ENCODE measurements around the gene AUP1.
"Not testable (repeated sequence)": the region's sequence is repeated elsewhere in the genome, so short reads cannot be mapped to it uniquely, and the experiment has no call there.

AUP1 gene, protein sequence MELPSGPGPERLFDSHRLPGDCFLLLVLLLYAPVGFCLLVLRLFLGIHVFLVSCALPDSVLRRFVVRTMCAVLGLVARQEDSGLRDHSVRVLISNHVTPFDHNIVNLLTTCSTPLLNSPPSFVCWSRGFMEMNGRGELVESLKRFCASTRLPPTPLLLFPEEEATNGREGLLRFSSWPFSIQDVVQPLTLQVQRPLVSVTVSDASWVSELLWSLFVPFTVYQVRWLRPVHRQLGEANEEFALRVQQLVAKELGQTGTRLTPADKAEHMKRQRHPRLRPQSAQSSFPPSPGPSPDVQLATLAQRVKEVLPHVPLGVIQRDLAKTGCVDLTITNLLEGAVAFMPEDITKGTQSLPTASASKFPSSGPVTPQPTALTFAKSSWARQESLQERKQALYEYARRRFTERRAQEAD

DNA sequence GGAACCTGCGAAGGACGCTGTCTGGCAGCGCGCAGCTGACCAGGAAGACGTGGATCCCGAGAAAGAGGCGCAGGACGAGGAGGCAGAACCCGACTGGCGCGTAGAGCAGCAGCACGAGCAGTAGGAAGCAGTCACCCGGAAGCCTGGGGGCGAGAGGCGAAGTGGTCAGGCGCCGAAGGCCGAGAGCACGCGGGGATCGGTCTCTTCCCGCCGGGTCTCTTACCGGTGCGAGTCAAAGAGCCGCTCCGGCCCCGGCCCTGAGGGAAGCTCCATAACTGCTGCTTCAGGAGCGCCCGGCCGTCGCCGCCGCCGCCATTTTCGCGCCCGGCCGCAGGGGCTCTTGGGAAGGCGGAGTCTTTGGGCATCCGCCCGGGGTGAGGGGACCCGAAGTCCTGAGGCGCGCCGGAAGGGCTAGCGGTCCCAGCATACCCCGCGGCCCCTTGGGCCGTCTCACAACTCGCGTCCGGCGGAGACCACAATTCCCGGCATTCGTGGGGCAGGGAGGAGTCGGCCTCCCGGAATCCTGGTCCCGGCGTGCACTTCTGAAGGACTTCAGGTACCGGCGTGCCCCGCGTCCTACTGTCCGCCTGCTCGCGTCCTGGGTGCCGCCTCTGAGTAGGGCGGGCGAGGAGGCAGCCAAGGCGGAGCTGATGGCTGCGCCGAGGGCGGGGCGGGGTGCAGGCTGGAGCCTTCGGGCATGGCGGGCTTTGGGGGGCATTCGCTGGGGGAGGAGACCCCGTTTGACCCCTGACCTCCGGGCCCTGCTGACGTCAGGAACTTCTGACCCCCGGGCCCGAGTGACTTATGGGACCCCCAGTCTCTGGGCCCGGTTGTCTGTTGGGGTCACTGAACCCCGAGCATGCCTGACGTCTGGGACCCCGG lies at the start of gene AUP1, which contains the start of gene HTRA2:
AUP1 (minus strand) TSS at position 350 of the 882 bp plus-strand sequence; CDS start at position 273, 77 bp downstream.
HTRA2 (plus strand) TSS at position 577 of the 882 bp plus-strand sequence; CDS start at position 651, 74 bp downstream.
- peak; percentile 97 for DNase-seq

DNA sequence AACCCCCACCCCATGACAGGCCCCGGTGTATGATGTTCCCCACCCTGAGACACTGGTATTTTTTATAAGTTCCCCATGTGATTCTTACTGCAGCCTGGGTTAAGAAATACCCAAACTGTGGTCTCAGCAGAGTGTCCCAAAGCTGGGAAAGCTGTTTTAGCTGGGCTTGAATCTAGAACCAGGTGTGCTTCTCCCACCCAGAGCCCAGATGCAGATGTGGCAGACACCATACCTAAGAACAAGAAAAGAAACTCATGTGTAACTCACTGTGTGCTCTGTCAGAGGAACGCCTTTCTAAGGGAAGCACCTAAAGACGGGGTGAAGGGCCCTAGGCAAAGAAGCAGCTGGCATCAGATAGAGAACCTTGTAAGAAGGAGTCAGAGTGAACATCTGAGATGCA lies 48.9 kb upstream of the AUP1 start:
- DNase-seq, result no peak

DNA sequence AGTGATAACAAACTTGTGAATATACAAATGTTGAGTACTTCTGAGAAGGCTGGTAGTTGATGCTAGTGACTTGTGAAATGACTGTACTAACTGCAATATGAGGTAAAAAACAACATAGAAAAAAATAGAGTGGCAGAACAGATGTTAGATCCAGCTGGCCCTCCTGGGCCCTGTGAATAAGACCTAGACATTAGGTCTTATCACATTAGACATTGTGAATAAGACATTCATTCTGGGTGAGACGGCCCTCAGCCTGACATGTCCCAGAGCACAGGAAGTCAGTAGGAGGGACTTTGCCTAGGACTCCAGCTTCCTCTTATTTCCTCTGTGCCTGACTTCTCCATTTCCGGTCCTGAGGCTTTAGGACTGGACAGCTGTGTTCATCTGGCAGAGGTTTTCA lies 47.9 kb upstream of the AUP1 start:
- no peak for DNase-seq

DNA sequence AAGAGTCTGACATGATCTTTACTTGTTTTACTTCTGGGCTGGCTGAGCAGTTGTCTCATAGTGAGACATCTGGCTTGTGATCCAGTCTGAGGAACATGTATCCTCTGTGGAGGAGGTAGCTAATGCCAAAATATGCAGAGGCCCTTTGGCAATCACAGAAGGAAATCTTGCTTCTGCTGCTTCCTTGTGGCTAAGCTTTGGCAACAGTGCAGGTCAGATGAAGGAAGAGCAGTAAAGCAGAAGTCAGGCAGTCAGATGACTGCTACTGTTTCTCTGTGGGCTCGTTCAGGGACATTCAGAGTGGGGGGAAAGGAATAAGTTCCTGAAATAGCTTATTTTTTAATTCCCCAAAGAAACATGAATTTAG lies 47.3 kb upstream of the AUP1 start:
- DNase-seq, result no peak

DNA sequence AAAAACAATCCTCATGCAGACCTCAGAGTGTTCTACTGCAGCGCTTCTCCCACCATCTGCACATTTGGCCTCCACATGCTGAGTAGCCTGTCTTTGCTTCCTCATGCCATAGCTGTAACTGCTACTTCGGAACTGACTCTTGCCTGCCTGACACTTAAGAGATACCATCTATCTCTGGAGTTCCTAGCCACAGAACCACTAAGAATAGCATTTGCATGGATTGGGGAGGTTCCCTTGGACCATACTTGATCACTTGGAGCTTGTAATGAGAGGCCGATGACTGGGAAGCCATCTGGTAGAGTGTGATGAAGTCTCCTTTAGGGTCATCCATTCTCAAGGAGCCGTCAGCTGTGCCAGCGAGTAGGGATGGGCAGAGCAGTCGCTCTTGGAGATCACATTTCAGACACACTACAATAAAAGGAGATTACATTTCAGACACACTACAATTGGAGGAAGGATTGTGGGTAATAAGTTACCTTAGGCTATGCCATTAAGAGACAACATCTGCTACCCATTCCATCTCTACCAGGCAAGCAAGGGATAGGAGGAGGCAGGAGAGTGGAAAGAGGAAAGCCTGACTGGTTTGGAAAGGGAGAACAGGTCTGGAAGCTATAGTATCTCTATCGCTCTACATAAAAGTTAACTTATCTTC lies 46.8 kb upstream of the AUP1 start:
- no peak for DNase-seq

DNA sequence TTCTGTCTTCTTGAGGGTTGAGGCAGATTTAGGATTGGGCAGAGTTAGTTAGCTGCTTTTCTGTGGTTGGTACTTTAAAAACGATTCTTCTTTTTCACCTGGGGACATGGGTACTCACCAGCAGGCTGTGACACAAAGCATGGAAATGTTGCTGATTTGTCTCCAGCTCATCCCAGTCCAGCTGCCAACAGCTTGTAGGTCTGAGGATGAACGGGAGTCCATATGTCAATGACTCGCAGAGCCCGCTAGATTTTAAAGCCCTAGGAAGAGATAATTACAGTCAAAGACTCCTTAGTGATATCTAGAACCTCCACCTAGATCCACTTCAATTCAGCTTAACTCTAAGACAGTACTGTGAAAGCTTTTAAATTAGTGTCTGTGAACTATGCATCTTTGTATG lies 45.8 kb upstream of the AUP1 start:
- no peak for DNase-seq

DNA sequence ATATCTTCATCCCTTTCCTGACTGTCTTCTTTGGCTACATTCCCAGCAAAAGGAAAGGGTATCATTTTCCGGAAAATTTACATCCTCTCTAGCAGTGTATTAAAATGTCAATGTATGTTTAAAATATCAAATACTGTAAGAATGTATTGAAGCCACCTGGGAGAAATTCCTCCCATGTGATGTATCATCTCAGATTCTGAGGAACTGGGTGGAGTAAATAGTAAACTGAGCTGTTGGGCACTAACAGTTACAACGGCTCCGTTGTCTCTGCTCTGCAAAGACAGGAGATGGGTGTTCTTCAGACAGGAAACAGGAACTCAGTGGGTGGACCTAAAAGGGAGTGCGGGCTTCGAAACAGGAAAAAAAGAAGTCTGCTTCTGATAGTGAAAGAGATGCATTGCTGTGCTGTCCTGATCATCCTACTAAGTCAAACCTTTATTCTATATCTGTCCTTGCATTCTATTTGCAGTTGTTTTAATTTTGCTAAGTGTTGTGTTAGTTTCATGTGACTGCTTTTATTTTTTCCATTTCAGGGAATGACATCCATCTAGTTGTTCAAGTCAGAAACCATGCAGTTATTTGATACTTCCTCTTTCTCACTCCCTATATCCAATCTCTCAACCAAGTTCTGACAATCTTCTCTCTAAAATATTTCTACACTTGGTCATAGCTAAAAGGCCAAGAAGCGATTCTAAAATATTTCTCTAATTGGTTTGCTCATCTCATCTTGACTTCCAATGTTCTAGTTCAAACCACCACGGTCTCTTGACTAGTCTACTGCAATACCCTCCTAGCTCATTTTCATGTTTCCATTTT lies 44.4 kb upstream of the AUP1 start:
- no peak for DNase-seq

DNA sequence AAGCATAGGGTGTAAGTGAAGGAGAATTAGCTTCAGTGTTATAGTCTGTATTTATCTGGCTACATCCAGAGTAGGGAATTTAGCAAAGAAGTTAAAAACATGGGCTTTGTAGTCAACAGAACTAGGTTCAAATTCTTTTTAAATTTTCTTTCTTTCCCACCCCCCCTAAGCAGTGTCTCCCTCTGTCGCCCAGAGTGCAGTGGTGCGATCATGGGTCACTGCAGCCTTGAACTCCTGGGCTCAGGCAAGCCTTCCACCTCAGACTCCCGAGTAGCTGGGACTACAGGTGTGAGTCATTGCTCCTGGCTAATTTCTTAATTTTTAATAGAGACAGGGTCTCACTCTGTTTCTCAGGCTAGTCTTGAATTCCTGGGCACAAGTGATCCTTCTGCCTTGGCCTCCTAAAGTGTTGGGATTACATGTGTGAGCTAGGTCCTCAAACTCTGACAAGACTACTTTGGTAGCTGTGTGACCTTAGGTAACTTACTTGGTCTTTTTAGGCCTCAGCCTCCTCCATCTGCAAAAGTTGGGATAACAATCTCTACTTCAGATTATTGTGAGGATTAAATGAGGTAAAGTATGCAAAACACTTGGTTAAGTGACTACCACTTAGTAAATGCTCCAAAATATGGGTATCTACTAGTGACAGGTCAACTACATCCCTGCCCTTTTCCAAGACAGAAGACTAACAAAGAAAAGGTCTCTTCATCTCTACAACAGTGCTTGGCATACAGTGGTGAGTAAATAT lies 42.8 kb upstream of the AUP1 start:
- no peak for DNase-seq

DNA sequence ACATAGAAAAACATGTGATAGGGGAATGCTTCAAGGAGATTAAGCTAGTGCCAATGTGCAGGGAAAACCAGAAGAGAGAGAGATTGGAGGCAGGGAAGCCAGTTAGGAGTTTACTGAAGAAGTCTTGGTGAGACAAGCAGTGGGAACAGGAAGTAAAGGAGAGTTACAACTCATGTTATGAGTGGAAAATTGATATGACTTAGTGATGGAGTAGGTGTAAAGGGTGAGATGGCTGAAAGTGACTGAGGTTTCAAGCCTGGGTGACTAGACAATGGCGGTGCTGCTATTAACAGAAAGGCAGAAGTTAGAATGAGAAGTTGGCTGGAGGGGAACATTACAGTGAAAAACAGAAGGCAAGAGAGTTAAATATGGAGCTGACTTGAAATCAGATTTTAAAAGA lies 41.6 kb upstream of the AUP1 start:
- DNase-seq, result no peak

DNA sequence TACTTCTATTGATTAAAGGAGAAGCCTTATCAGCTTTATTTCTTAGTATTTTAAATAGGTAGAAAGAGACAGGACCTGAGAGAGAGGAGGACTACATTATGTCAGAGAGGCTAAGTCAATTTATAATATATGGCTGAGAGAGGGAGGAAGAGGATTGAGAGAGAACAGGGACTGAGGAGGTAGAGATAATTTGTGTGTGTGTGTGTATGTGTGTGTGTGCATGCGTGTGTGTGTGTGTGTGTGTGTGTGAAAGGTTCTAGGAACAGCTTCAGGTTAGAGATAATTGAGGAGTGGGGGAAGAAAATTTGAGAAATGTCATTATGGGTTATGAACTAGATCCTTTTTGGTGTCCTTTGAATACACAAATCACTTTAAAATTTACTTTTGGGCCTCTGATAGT lies 40.2 kb upstream of the AUP1 start:
- DNase-seq, result no peak

DNA sequence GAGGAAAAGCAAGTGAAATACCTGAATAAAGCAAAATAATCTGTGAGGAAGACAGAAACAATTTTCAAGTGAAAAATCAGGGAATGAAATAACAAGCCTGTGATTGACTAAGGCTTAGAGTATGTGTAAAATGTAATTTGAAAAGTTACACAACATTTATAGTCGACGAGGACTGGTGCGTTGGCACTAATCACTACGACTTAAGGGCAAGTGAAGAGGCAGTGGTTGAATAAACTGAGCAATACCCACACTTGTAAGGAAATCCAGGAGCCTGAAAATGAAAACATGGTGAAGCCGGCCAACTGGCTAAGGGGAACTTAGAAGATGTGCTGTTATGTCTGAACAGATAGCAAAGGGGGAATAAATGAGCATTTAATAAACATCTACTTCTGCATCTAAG lies 38.4 kb upstream of the AUP1 start:
- DNase-seq, result no peak

DNA sequence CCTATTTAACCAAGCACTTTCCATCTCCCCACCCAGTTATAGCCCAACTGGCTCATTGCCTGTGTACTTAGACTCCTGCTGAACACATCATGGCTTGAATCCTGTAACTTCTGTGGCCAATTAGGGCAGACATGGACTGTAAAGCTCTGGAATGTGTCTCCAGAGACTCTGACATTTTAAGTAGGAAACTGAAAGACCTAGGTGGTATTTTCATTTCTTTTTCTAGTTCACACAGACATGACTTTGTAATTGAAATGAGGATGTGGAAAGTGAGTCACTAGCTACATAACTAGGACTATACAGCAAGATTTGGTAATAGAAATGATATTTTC lies 37.2 kb upstream of the AUP1 start:
- DNase-seq, result no peak

DNA sequence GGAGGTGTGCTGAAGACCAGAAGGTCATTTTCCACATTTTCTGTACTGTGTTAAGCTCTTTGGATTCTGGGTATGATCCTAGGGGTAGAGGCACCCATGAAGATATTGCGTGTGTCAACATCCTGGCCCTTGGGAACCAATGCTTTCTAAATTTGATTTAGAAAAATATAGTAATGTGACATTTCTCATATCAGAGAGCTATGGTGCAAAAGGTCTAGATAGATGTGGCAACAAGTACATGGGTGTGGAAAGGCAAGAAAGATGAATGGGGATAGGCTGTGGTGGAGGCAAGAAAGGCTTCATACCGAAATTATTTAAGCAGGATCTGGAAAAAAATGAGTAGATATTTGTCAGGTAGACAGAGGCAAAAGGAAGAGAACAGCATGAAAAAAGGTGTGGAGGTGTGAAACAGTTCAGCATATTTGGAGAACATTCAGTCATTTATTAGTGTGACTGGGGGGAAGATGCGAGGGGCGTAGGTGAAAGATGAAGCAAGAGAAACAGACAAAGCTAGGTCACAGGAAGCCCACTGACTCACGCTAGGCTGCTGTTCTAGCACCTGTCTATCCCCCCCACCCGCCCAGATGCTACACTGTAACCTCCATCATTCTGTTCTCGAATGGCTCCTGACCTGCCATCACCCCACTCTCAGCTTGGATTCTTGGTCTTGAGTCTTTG lies 36.7 kb upstream of the AUP1 start:
- DNase-seq, result no peak

DNA sequence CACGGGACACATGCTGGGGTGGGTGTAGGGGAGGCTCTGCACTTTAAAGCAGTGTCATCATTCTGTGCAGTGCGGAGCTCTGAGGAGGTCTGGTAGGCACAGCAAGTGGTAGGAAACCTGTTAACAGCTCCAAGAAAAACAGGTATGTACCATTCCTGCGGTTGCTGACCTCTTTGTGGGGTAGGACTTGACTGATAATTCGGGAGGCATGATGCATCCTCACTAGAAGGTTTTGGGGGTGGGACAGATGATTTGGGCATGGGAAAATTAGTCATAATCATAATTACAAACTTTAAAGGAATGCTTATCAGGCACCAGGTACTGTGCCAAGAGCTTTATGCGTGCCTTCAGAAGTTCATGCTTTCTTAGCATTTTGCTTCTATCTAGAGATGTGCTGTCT lies 34.7 kb upstream of the AUP1 start:
- no peak for DNase-seq

DNA sequence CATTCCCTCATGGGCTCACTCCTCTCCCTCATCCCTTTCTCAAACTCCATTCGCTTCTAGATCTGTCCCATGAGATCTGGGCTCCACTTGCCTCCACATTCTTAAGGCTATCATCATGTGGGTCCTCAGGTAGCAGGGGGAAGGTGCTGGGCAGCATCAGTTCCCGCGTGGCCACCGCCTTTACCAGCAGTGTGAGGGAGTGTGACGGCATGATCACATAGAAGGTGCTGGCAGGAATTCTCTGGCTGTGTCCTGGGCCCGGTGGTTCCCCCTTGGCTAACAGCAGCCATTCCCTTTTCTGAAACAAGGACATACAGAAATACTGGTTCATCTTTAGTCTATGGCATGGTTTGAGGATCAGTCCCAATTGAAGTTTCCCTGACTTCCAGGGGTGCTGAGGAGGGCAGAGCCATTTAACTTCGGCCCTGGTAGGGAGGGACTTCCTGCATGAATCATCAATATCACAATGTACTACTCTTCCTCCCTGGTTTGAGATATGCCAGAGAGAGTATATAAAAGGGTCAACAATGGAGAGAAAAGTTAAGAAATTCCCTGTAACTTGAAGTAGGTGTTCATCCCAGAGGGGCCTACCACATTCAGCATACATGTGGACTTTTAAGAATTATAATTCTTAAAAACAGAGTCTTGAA lies 32.7 kb upstream of the AUP1 start:
- DNase-seq, result no peak

DNA sequence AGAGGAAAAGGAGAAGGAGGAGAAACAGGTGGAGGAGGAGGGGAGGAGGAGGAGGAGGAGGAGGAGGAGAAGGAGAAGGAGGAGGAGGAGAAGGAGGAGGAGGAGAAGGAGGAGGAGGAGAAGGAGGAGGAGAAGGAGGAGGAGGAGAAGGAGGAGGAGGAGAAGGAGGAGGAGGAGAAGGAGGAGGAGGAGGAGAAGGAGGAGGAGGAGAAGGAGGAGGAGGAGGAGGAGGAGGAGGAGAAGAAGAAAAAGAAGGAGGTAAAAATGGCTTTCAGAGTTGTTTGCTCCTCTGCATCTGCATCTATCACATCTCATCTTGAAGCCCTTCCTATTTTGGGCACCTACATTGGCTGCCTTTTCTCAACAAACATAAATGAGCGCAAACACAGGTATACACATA lies 31.5 kb upstream of the AUP1 start:
- not testable (repeated sequence) for DNase-seq

DNA sequence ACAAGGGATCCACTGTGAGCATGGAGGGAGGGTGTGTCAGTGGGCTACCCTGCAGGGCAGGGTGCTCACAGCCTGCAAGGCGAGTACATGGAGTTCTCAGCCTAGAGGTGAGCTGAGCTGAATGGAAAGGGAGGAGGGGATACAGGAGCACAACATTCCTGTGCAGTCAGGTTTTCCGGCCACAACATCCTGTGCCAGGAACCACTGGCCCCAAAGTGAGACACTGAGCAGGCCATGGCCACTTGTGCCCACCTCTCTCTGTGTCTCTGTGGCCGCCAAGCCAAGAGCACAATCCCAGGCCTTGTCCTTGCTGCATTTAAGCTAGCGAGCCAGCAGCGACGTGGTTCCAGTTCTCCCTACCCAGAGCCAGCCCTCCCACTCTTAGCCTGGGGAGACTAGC lies 31.1 kb upstream of the AUP1 start:
- DNase-seq, result no peak

DNA sequence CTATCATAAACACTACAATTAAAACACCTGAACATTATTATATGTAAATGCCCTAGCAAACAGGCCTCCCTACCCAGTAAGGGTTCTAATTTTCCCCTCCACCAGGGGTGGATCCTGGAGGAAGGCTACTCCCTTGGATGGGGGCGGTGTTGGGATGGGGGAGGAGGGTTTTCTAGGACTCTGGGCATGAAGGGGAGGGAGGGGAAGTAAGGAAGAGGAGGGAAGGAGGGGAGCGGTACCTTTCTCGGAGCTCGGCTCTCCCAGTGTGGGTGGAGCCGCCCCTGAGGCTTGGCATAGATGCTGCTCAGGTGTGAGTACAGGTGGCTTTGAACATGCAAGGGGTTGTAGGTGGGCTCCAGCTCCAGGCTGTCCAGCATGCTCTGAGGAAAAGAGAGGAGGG lies 30.4 kb upstream of the AUP1 start:
- DNase-seq, result no peak

DNA sequence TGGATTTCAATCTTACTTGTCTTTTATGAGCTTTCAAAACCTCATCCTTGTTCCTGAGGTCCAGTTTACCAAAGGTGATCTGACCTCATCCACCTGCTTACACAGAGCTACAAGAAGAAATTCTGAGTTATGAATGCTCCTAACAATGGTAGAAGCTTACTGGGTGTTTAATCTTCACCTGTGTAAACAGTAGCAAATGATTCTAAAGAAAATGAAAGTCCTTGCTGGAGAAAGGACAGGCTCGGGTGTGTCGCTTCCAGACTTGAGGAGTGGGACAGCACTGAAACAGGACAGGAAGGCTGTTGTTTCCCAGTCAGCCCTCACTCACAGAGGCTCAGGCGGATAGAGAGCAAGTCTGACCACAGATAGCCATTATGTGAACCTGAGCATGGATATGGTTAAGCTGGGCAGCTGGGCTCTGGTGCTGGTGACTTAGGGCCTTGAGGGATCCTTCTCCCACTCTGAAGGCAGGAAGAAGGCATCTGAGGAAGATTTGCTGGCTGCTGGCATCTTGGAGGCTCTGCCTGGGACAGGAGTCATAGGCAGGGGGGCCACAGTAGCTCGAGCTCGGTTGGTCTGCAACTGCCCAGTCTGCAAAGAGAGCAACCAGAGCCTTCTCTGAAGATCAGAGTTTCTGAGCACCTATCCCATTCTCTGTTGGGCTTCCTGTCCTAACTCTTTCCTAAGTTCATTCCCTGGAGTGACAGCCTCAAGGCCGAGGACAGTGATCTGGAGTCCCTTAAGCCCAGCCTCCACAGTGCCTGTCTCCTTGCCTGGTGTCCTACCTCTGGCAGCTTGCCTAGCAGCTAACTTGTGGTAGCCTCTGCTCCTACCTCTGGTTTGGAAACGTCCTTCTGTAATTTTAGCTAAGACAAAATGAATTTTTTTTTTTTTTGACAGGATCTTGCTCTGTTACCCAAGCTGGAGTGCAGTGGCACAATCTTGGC lies 29.1 kb upstream of the AUP1 start:
- DNase-seq, result no peak
